PC-9 (cell line): ENCODE measurements around the gene ARHGAP24. TPM values are rescaled to one million over a fixed set of nuclear protein-coding genes. Genes with fewer than 3 reads are reported as not detected.

Experiments used
- BruUV-seq: library from RNA; stranded (reverse); fragments of 400-500 nt; replicated peaks from 2 replicates; lab custom pipeline; 2021; lab: Mats Ljungman, UMichigan
- CTCF ChIA-PET: fragments of 300-600 bp; sonication (Branson Sonifier 250); formaldehyde crosslinking; loops from one replicate; lab custom pipeline; 2022; ENCODE audit warnings: antibody characterized with exemption; lab: Charles Lee
- POLR2A ChIA-PET: fragments of 300-600 bp; sonication (Branson Sonifier 250); formaldehyde crosslinking; loops from one replicate; lab custom pipeline; 2022; ENCODE audit warnings: antibody characterized with exemption; ENCODE audit not compliant: unreplicated experiment; lab: Charles Lee
- DNase-seq, 2 experiments: peaks; one replicate each; pipeline versions ENCODE4 v3.0.0 to v3.0.0-alpha.2; 2015 to 2022; ENCODE audit warnings: mixed read lengths in 1 of 2
- H2AFZ ChIP-seq: fragments of 200-600 bp; sonication (generic); 2 replicates; pipeline ENCODE4 v1.8.1; 2017; ENCODE audit warnings: antibody characterized with exemption
- H3F3A ChIP-seq: fragments of 200-600 bp; sonication (generic); 2 replicates; pipeline ENCODE4 v1.8.1; 2017; ENCODE audit warnings: antibody characterized with exemption, mild to moderate bottlenecking, low read depth; ENCODE audit not compliant: insufficient read depth
- H3K27ac ChIP-seq: fragments of 200-600 bp; sonication (generic); 2 replicates; pipeline ENCODE4 v1.6.1; 2016; ENCODE audit warnings: mixed run types
- H3K27me3 ChIP-seq: fragments of 200-600 bp; sonication (generic); 2 replicates; pipeline ENCODE4 v1.6.1; 2016; ENCODE audit warnings: low read depth, mixed run types; ENCODE audit not compliant: insufficient read depth
- H3K36me3 ChIP-seq: fragments of 200-600 bp; sonication (generic); 2 replicates; pipeline ENCODE4 v1.6.1; 2016; ENCODE audit warnings: low read depth, mixed run types
- H3K4me1 ChIP-seq: fragments of 200-600 bp; sonication (generic); replicated peaks from 2 replicates; pipeline ENCODE4 v1.6.1; 2016; ENCODE audit warnings: mixed run types; ENCODE audit not compliant: insufficient read depth
- H3K4me2 ChIP-seq: fragments of 200-600 bp; sonication (generic); 2 replicates; pipeline ENCODE4 v1.6.1; 2017; ENCODE audit warnings: mixed run types
- H3K4me3 ChIP-seq: fragments of 200-600 bp; sonication (generic); 2 replicates; pipeline ENCODE4 v1.6.1; 2016; ENCODE audit warnings: mixed run types
- H3K79me2 ChIP-seq: fragments of 200-600 bp; sonication (generic); 2 replicates; pipeline ENCODE4 v1.6.1; 2017; ENCODE audit warnings: low read depth, mixed run types
- H3K9me2 ChIP-seq: fragments of 200-600 bp; sonication (generic); 2 replicates; pipeline ENCODE4 v1.8.1; 2017; ENCODE audit warnings: mild to moderate bottlenecking; ENCODE audit not compliant: insufficient read depth
- H3K9me3 ChIP-seq: fragments of 200-600 bp; sonication (generic); 2 replicates; pipeline ENCODE4 v1.8.1; 2016; ENCODE audit warnings: low read depth; ENCODE audit not compliant: insufficient read depth
- H4K20me1 ChIP-seq: fragments of 200-600 bp; sonication (generic); 2 replicates; pipeline ENCODE4 v1.8.1; 2017; ENCODE audit not compliant: insufficient read depth
- CTCF ChIP-seq: fragments of 200-600 bp; sonication (generic); conservative IDR thresholded peaks from 2 replicates; pipeline ENCODE4 v1.6.1; 2017; ENCODE audit warnings: mixed run types, antibody characterized with exemption, mild to moderate bottlenecking, moderate library complexity
- EZH2 ChIP-seq: fragments of 200-600 bp; sonication (generic); IDR thresholded peaks from 2 replicates; pipeline ENCODE4 v1.8.0; 2017; ENCODE audit warnings: antibody characterized with exemption, low read depth
- intact Hi-C: fragments of 100-400 bp; cut with micrococcal nuclease; formaldehyde crosslinking; loops from one replicate; pipeline ENCODE4 v1.10.0; 2022; ENCODE audit not compliant: unreplicated experiment
- total RNA-seq: library from RNA; stranded (reverse); gene quantifications from 2 replicates; pipeline ENCODE4 v1.2.3, GENCODE V29; 2021

ARHGAP24 gene
- total RNA-seq, 1 experiment from 2014 or later, result 2.2 TPM

GRCh38 chr4:85767649-85768048 lies 292.7 kb downstream of the ARHGAP24 start:
- no TSS peak for BruUV-seq
- CTCF ChIA-PET, result no interaction called here
- no peaks in the 10 kb centered on the region for H3K9me2 ChIP-seq
- H3K36me3 ChIP-seq, result no peaks in the 10 kb centered on the region
- H2AFZ ChIP-seq, result no peak overlapping the region
- TF ChIP-seq EZH2 (no peak), CTCF (no peak)
- H3K4me2 ChIP-seq, result no peak overlapping the region
- no peak overlapping the region for H3K4me3 ChIP-seq
- no peak for DNase-seq
- intact Hi-C loops, result no loop called here
- no peaks in the 10 kb centered on the region for H4K20me1 ChIP-seq
- no peak overlapping the region for H3K27ac ChIP-seq
- H3K79me2 ChIP-seq, result no peaks in the 10 kb centered on the region
- no peaks in the 10 kb centered on the region for H3K27me3 ChIP-seq
- H3K9me3 ChIP-seq, result no peaks in the 10 kb centered on the region
- POLR2A ChIA-PET, result no interaction called here
- no peaks in the 10 kb centered on the region for H3K4me1 ChIP-seq
- H3F3A ChIP-seq, result no peaks in the 10 kb centered on the region

GRCh38 chr4:85769009-85769408 lies 294.1 kb downstream of the ARHGAP24 start:
- BruUV-seq, result no TSS peak
- DNase-seq, result no peak
- H3F3A ChIP-seq, result no peaks in the 10 kb centered on the region
- H2AFZ ChIP-seq, result no peak overlapping the region
- intact Hi-C loops, result no loop called here
- H3K27me3 ChIP-seq, result no peaks in the 10 kb centered on the region
- ChIA-PET CTCF (no interaction called here), POLR2A (no interaction called here)
- H3K4me3 ChIP-seq, result no peak overlapping the region
- H4K20me1 ChIP-seq, result no peaks in the 10 kb centered on the region
- H3K36me3 ChIP-seq, result no peaks in the 10 kb centered on the region
- no peaks in the 10 kb centered on the region for H3K9me2 ChIP-seq
- H3K27ac ChIP-seq, result no peak overlapping the region
- no peaks in the 10 kb centered on the region for H3K79me2 ChIP-seq
- TF ChIP-seq CTCF, result no peak
- no peak for TF ChIP-seq EZH2
- no peaks in the 10 kb centered on the region for H3K4me1 ChIP-seq
- H3K9me3 ChIP-seq, result no peaks in the 10 kb centered on the region
- H3K4me2 ChIP-seq, result no peak overlapping the region

GRCh38 chr4:85772470-85772869 lies 297.5 kb downstream of the ARHGAP24 start:
- Histone ChIP-seq H3K9me2 (no peaks in the 10 kb centered on the region), H3K4me3 (no peak overlapping the region), H3K9me3 (peaks cover 4% of the 10 kb centered on the region; the same call in 1 of the 2 replicates), H3K36me3 (no peaks in the 10 kb centered on the region), H3K4me2 (no peak overlapping the region), H2AFZ (no peak overlapping the region), H3K27me3 (no peaks in the 10 kb centered on the region), H3K27ac (no peak overlapping the region), H4K20me1 (no peaks in the 10 kb centered on the region), H3F3A (no peaks in the 10 kb centered on the region), H3K79me2 (no peaks in the 10 kb centered on the region), H3K4me1 (peaks cover 5% of the 10 kb centered on the region; the same call in 1 of the 2 replicates)
- TF ChIP-seq CTCF (no peak), EZH2 (no peak)
- ChIA-PET CTCF (no interaction called here), POLR2A (no interaction called here)
- intact Hi-C loops, result no loop called here
- BruUV-seq, result no TSS peak
- no peak for DNase-seq
